ENCODE data around the gene METTL25B. TPM values are rescaled to one million over a fixed set of nuclear protein-coding genes. Genes with fewer than 3 reads are reported as not detected.

METTL25B gene
- total and polyA plus RNA-seq, 10 of the 15 experiments (the other 5 are each of a cell fraction or from before 2014, with no cell fraction given), result 5.9 to 25.2 (median 13.5) TPM

GRCh38 chr1:156767101-156767878 is 39.0 kb downstream of the METTL25B start, which contains the start of gene PRCC (continued):
- no peak; the same call in 1 of the 2 replicates for TF ChIP-seq HDGF (IDR thresholded peaks at IDR 0.05)
- no peak; the same call in 1 of the 2 replicates for TF ChIP-seq POLR2AphosphoS2 (IDR thresholded peaks at IDR 0.05; ENCODE audit: low read depth, low read length)
- TF ChIP-seq E2F4 (IDR thresholded peaks at IDR 0.05; ENCODE audit: low read depth, low read length), result peak; percentile 51; the same call in 1 of the 2 replicates
- peak; percentile 96 for TF ChIP-seq TARDBP (IDR thresholded peaks at IDR 0.05; ENCODE audit: borderline replicate concordance)
- TF ChIP-seq ELK1 (IDR thresholded peaks at IDR 0.05; ENCODE audit: low read depth, low read length), result peak; percentile 69
- TF ChIP-seq STAT1 (conservative IDR thresholded peaks at IDR 0.05), result peak; percentile 20; the same call in 1 of the 2 replicates
- TF ChIP-seq POU2F2 (IDR thresholded peaks at IDR 0.05; ENCODE audit: borderline replicate concordance, low read depth, low read length), result no peak
- TF ChIP-seq ZNF24 (IDR thresholded peaks at IDR 0.05), result peak; percentile 69; the same call in 1 of the 2 replicates
- peak; percentile 97 for TF ChIP-seq CHD1 (IDR thresholded peaks at IDR 0.05; ENCODE audit: low read depth, low read length)
- peak; percentile 92 for TF ChIP-seq SIN3A (IDR thresholded peaks at IDR 0.05; ENCODE audit: low read depth, low read length)
- no peak for TF ChIP-seq ATF2 (IDR thresholded peaks at IDR 0.05; ENCODE audit: low read length)
- TF ChIP-seq SREBF1 (IDR thresholded peaks at IDR 0.05; ENCODE audit: low read length), result peak; percentile 93
- TF ChIP-seq ETV6 (conservative IDR thresholded peaks at IDR 0.05 in 1 of 2, IDR thresholded peaks at IDR 0.05 in 1 of 2; ENCODE audit: borderline replicate concordance in 1 of 2, low read depth in 1 of 2), result 0 out of 4 replicates have a peak, but pooled peaks of 1 of the 2 experiments have one; percentile 11
- TF ChIP-seq POLR2A (IDR thresholded peaks at IDR 0.05; ENCODE audit: low read depth, low read length), result peak; percentile 84
- no peak for TF ChIP-seq PAX5 (IDR thresholded peaks at IDR 0.05; ENCODE audit: borderline replicate concordance, low read depth, low read length)
- no peak for TF ChIP-seq ZNF384 (IDR thresholded peaks at IDR 0.05; ENCODE audit: borderline replicate concordance, low read depth, low read length)
- TF ChIP-seq ZNF592 (IDR thresholded peaks at IDR 0.05), result peak; percentile 98
- no peak for TF ChIP-seq HDAC6 (IDR thresholded peaks at IDR 0.05; ENCODE audit: unreplicated experiment)
- TF ChIP-seq PML (IDR thresholded peaks at IDR 0.05; ENCODE audit: low read length), result 0 out of 2 replicates have a peak, but pooled peaks have one; percentile 64
- 0 out of 4 replicates have a peak, but pooled peaks of 1 of the 2 experiments have one; percentile 14 for TF ChIP-seq SRF (IDR thresholded peaks at IDR 0.05; ENCODE audit: low read depth in 2 of 2, low read length in 2 of 2)
- TF ChIP-seq CEBPB (IDR thresholded peaks at IDR 0.05; ENCODE audit: borderline replicate concordance in 1 of 2, low read depth in 2 of 2, low read length in 2 of 2), result no peak
- peak; percentile 99 for TF ChIP-seq HCFC1 (IDR thresholded peaks at IDR 0.05; ENCODE audit: low read length)
- peak; percentile 68 for TF ChIP-seq PAX8 (IDR thresholded peaks at IDR 0.05)
- peak; percentile 97 for TF ChIP-seq GATAD2B (conservative IDR thresholded peaks at IDR 0.05; ENCODE audit: low read depth)

All from GM12878 (cell line).